ENCODE results near the gene RMI2.

Gene RMI2

DNA sequence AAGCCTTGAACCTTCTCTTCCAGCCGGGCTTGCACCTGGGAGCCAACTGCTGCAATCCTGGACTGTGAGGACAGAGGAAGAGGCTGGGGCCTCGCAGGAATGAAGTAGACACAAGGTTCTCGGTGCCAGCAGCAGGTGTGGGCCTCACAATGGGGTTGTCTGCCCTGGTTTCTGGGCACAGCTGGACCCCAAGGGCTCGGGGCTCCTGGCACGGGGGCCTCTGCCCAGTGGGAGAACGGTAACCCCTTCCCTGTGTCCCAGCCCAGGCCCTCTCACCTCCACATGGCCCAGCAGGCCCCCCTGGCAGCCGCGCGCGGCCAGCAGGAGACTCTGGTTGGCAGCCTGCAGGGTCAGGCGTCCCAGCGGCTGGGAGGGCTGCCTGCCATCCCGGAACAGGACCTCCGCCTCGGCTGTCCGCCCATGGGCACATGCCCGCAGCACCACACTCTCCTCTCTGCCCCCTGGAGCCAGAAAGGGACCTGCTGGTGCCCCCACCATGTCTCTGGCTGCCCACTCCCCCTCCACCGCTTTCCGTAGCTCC, 46.9 kb downstream of the RMI2 start:
- no peak for DNase-seq (ENCODE audit: low read depth)

DNA sequence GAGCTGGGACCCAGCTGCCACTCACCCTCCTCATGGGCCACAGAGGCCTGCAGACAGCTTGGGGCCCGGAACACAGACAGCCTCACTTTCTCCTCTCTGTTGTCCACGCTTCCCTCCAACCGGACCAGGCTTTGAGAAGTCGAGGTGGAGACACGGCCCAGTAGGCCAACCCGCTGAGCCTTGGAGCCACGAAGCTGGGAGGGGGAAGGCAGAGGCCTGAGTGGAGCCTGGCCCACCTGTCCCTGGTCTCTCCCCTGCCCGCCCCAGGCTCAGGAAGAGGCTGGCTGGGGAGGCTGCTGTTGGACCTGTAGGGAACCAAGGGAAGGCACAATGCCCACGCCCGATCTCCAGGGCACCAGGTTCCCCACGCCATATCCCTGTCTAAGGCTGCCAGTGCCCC, 48.1 kb downstream of the RMI2 start:
- DNase-seq (ENCODE audit: low read depth), result no peak
- H3K4me3 ChIP-seq (ENCODE audit: low read depth, low read length), result no peak overlapping the region

More for the DNA sequence above, 46.9 kb downstream of the RMI2 start:
- H3K4me3 ChIP-seq (ENCODE audit: low read depth, low read length), result no peak overlapping the region

DNA sequence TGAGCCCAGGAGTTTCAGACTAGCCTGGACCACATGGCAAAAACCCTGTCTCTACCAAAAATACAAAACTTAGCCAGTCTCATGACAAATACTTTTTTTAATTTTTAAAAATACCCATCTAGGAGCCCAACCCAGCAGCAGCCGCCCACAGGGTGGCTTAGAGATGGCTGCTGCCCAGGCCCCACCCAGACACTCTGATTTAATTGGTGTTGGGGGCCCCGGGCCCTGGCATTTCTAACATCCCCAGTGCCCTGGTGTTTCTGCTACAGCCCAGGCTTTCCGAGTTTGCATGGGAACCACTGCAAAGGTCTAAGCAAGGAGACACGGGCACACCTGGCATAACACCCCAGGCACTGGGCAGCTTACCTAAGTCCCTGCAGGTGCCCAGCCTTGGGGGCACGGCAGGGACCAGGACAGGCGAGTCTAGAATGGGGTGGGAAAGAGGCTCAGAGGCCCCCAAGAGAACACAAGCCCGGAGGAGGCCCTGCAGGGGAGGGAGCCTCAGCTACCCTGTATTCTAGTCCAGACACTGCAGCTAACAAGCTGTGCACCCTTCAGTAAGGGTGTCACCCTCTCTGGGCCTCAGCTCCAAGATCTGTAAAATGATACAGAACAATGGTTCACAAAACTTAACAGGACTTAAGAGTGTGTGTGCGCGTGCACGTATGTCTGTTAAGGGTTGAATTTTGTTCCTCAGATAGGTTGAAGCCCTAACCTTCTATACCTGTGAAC, 48.8 kb downstream of the RMI2 start:
- no peak overlapping the region for H3K4me3 ChIP-seq (ENCODE audit: low read depth, low read length)
- no peak for DNase-seq (ENCODE audit: low read depth)

DNA sequence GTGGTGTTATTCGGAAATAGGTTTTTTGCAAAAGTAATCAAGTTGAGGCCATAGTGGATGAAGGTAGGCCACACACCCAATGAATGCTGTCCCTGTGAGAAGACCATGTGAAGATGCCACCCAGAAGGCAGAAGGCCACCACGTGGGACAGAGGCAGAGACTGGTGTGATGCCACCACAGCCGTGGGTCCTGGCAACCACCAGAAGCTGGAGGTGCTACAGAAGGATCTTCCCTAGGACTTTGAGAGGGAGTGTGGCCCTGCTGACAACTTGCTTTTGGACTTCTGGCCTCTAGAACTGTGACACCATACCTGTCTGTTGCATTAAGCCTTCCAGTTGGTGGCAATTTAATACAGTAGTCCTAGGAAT, 49.3 kb downstream of the RMI2 start:
- H3K4me3 ChIP-seq (ENCODE audit: low read depth, low read length), result no peak overlapping the region
- no peak for DNase-seq (ENCODE audit: low read depth)

DNA sequence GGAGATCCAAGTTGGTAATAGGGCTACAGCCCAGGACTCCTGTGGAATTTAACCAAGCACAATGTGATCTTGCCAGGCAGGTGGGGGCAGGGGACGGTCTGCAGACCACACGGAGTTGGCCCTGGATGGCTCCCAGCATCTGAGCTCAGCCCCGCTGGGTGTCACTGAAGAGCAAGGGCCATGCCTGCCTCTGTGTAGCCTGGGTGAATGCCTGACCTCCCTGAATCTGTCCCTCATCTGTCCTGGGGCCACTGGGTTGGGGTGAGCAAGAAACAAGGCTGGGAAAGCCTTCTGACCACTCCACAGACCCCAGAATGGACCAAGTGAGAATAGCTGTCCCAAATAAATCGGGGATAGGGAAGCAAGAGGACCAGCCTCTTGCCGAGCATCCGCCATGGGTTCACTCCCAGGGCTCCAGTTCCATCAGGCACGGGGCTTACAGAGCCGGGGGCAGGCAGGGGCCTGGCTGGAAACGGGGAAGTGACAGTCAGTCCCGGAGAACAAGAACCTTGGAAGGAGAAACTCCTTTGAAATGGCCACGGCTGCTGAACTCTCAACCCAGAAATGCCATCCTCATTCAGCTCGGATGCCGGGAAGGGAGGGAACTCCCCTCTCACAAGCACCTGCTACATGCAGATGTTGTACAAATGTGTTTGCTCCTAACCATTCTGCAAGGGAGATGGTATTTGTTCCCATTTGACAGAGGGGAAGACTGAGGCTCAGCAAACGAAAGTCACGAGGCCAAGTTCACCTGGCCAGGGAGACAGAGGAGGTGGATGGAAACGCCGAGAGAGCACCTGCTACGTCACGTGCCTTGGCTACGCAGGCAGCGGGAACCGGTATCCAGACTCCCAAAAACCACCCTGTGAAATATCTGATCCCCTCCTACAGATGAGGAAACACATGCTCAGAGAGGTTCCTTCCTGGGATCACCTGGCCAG, 50.0 kb downstream of the RMI2 start:
- no peak overlapping the region for H3K4me3 ChIP-seq (ENCODE audit: low read depth, low read length)
- no peak for DNase-seq (ENCODE audit: low read depth)

DNA sequence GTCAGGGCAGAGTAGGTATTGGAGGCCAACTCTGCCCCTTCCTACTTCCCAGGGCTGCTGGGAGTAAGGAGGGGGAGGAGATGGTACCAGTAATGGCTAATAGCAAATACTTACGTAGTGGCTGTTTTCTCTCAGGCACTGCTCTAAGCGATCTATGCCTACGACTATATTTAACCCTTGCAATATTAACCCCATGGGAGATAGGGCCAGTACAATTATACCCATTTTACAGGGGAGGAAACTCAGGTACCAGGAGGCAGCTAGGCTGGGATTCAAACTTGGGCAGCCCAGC, 50.6 kb downstream of the RMI2 start:
- no peak for DNase-seq (ENCODE audit: low read depth)
- H3K4me3 ChIP-seq (ENCODE audit: low read depth, low read length), result no peak overlapping the region

DNA sequence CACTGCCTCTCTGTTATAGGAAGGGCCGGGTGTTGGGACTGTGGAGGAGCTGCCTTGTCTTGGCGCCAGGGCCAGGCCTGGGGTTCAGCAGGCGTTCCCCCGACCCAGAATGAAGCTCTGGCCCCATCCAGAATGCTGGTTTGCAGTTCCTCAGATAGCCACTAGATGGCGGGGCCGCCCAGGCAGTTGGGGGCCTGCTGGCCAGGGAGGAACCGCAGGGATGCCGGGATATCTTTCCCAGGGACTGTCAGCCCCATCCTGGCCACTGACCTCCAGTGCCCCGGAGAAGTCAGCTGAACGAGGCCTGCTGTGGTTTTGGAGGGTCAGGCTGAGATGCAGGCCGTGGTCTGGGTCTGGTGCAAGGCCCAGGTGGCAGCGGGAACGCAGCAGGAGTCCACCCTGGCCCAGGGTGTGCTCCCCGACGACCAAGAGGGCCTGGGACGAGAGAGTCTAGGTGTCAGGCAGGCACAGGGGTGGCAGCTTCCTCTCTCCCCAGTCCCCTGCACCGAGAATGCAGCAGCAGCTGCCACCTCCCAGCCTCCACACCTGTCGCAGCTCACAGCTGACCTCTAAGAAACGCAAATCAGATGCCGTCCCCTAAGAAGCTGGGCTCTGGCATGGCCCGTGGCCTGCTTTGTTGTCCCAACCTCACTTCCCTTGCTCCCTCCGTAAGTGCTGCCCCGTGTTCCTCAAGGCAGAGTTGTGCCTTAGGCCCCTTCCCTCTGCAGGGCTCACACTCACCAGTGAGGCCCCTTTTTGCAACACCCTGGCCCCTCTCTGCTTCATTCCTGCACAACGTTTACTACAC, 51.2 kb downstream of the RMI2 start:
- no peak for DNase-seq (ENCODE audit: low read depth)
- H3K4me3 ChIP-seq (ENCODE audit: low read depth, low read length), result no peak overlapping the region

DNA sequence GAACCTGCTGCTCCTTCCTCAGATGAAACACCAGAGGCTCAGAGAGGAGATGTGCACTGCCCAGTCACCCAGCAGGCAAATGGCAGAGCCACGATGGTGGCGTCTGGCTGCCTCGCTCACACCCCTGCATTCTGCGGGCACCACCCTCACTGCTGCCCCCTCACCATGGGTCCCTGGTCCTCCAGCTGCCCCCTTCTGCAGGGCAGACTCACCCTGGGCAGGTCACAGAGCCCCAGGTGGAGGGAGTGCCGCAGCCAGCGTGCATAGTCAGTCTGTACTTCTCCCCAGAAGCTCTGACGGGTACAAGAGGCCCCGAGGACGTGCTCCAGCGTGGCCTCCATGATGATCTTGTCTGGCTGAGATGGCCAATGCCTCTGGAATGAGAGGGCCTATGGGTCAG, 52.9 kb downstream of the RMI2 start:
- H3K4me3 ChIP-seq (ENCODE audit: low read depth, low read length), result no peak overlapping the region
- no peak for DNase-seq (ENCODE audit: low read depth)

DNA sequence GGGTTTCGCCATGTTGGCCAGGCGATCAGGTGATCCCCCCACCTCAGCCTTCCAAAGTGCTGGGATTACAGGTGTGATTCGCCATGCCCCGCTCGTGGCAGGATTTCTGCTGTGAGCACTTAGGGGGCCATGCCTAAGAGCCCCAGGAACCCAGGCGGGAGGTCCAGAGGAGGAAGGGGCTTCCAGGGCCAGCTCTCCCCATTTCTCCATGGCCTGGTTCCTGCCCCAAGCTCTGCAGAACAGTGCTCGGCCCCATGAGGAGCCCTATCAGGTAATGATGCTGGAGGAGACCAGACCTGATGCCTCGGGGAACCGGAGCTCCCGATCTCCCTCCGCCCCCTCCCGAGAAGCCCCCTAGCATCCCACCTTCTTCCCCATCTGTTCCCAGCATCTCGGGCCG, 53.6 kb downstream of the RMI2 start:
- DNase-seq (ENCODE audit: low read depth), result no peak
- no peak overlapping the region for H3K4me3 ChIP-seq (ENCODE audit: low read depth, low read length)

DNA sequence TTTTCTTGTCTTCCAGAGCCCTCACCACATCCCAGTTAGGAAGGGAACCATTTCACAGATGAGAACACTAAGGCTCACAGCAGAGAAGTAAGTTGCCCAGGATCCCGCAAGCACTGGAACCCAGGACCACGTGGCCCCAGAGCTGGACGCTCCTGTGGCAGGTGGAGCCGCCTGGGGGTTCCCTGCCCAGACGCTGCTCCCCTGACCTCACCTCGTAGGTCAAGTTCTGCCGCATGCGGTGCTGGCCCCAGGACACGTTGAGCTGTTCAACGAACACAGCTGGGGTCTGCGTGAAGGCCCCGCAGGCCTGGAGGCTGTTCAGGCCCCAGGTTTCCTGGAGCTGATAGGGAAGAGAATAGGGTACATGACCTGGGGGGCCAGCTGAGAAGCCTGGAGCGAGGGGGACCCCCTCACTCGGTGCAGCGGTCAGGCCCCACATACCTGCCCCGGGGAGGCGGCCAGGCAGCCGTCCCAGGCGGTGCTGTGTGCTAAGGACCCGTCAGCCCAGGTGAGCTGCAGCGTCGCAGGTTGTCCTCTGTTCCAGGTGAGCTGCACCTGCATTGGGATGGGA, 54.1 kb downstream of the RMI2 start:
- H3K4me3 ChIP-seq (ENCODE audit: low read depth, low read length), result no peak overlapping the region
- no peak for DNase-seq (ENCODE audit: low read depth)

DNA sequence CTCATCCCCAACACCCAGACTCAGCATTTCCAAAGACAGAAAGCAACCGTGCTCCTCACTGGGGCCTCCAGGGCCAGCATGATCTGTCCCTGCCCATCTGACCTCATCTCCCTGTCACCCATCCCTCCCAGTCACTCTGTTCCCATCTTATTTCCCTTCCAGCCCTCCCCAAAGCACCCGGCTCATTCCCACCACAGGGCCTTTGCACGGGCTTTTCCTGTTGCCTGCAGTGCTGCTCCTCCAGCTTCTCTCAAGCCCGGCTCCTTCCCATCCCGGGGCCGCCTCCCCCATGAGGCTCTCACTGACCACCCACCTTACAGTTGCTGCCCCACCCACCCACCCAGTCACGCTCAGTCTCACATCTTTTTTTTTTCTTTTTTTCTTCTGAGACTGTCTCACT, 54.8 kb downstream of the RMI2 start:
- DNase-seq (ENCODE audit: low read depth), result no peak
- H3K4me3 ChIP-seq (ENCODE audit: low read depth, low read length), result no peak overlapping the region

Measured in skeletal muscle cell (primary cell).